DMS 273 treated with DMSO at 0.1 percent for 48 hours (cell line): ENCODE measurements around the gene RFTN1.

Experiments used
- DNase-seq: peaks from one replicate; lab custom pipeline; 2025; lab: John Stamatoyannopoulos, UW

Gene RFTN1

DNA sequence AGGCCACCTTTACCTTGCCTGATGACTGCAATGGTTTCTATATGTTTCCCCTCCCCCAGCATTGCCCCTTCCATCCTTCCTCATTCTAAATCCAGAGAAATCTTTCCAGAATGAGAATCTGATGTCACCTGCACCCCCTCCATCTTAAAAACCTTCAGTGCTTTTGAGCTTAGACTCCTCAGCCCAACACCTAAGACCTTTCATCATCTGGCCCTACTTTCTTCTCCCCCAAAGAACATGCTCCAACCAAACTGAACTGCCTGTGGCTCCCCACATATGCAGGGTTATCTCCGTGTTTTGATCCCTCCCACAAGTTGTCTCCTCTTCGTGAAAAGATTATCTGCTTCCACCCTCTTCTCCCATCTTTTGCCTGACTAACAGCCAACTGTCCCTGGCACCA lies 27.3 kb downstream of the RFTN1 start:
- DNase-seq = no peak

GRCh38 chr3:16485395-16485992 lies 28.0 kb downstream of the RFTN1 start:
- DNase-seq = no peak

DNA sequence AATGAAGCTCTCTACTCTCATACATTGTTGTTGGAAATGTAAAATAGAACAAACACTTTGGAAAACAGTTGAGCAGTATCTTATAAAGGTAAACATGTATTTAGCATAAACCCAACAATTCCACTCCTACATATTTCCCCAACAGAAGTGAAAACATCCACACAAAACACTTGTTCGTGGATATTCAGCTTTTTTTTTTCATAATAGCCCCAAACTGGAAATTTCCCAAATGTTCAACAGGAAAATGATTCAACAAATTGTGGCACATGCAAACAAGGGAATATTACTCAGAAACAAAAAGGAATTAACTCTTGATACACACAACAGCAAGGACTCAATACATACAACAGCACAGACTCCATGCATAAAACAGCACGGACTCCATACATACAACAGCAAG lies 28.5 kb downstream of the RFTN1 start:
- no peak for DNase-seq

DNA sequence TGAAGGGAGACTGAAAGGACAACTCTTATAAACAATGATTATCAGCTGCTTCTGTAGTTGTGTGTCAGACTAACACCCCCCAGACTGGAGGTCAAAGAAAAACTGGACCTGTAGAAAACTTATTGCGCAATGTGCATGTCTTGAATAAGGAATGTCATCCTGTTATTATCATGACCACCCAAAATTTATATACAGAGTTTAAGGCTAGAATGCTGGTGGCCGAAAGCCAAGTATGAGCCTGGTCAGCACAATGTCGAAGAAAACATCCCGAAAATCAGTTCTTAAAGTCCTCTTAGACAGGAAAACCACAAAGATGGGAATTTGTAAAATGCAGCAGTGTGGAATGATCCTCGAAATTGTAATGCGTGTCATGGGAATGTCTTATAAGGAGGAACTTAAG lies 29.3 kb downstream of the RFTN1 start:
- DNase-seq = no peak

DNA sequence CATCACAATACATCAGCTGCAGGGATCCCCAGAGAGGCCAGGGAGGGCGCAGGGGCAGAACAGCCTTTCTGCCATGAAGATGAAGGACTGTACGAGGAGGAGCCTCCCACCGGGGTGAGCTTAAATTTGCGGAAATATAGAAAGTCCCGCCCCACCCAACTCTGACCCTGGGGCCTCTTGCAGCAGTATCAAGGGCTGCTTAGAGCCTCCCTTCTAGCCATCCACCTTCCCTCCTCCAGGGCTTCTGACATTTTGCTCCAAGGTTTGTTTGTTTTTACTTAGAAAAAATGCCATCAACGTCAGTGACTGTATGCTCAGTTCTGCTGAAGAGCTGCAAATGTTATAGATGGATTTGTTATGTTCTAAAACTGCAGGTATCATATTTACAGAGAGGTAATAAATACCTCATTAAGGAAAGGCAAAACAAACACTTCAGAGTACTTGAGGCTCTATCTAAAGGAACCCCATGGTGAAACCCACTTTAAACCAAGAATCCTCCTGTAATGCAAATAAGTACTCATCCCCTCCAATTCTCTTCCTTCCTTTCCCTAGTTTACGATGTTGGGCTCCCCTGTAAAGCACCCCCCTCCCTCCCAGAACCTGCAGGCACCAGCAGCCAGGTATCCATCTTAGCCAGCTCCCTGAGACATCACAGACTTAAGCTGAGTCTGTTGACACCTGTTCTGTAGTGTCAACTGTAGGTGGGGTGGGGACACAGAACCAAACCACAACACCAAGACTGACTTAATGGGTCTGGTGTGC lies 30.5 kb downstream of the RFTN1 start:
- DNase-seq = no peak

DNA sequence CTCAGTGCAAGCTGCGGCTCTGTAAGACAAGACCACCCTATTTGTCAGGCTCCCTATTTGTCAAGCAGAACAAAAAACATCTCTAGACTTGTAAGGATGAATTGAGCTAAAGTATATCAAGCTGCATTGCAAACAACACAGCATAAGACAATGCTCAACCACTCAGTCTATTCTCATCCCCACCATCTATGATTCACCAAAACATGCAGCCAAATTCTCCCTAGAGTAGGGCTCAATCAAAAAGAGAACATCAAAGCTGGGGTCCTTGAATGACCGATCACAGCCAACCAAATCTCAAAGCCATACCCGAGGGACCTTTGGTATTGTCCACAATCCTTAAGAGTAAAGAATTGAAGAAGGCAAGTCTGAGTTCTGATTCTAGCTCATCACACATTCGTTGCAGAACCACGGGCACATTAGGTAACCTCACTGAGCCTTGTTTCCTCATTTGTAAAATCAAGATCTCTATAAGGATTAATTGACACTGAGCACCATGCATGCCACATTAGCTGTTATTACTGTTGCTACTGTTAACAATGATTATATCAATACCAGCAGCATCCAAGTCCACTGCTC lies 31.2 kb downstream of the RFTN1 start:
- DNase-seq = no peak

DNA sequence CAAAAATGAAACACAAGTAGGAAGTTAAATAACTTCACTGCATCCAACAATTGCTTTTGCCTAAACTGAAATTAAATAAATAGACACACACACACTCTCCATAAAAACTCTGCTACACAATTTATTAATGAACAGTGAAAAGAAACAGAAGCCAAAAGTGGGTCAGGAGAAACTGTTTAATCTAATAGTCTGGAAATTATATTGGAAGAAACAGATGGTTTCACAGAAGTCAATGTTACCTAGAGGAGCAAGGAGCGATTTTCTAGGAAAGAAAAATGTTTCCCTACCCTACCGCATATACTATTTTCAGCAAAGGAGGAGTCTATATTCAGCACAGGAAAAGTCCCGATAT lies 32.0 kb downstream of the RFTN1 start:
- DNase-seq = no peak

- DNase-seq = no peak
Measured at GRCh38 chr3:16480861-16481545, 32.5 kb downstream of the RFTN1 start.

DNA sequence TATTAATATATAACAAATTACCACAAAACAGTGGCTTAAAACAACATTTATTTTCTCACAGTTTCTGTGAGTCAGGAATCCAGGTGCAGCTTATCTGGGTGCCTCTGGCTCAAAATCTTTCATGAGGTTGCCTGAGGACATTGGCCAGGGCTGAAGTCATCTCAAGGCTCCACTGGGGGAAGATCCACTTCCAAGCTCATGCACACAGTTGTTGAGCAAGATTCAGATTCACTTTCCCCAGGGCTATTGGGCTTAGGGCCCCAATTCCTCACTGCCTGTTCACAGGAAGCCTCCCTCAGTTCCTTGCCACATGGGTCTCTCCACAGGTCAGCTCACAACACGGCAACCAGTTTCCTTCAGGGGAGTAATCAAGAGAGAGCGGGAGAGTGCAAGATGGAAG lies 35.0 kb downstream of the RFTN1 start:
- no peak for DNase-seq

GRCh38 chr3:16477521-16477920 lies 36.0 kb downstream of the RFTN1 start:
- no peak for DNase-seq

GRCh38 chr3:16477056-16477455 lies 36.4 kb downstream of the RFTN1 start:
- no peak for DNase-seq

DNA sequence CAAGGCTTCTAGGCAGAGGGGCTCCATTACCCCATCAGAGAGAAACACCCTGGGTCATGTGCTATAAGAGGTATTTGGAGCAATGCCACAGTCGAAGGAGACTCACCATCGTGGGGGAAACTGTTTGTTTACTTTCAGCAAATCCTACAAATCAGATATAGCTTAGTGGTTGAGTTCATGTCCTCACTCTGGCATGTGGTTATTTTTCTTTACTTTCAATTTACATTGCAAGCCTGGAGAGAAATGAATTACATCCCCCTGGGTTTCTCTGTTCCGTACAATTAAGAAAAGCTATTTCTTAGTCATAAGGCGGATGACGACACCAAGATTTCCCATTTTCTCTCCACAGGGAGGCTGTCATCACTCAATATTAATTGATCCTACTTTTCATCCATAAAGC lies 36.9 kb downstream of the RFTN1 start:
- DNase-seq = no peak

DNA sequence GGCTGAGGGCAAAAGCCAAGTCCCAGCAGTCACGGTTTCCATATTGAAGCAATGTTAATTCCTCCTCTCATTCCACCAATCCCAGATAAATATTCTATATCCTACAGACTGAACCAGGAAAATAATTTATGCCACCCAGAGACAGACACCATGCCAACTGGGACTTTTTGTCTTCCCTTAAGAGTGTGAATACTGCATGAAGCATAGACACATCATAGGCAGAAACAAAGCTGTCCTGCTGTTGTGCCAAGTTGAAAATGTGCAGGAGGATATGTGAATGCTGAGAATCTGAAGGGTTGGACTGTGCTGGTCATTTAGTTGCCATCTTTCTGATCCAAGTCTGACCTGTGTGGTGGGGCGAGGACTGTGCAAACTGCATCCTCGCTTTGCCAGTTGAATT lies 37.7 kb downstream of the RFTN1 start:
- no peak for DNase-seq

- DNase-seq = no peak
Measured at GRCh38 chr3:16474920-16475319, 38.6 kb downstream of the RFTN1 start.

GRCh38 chr3:16474216-16474615 lies 39.3 kb downstream of the RFTN1 start:
- no peak for DNase-seq

DNA sequence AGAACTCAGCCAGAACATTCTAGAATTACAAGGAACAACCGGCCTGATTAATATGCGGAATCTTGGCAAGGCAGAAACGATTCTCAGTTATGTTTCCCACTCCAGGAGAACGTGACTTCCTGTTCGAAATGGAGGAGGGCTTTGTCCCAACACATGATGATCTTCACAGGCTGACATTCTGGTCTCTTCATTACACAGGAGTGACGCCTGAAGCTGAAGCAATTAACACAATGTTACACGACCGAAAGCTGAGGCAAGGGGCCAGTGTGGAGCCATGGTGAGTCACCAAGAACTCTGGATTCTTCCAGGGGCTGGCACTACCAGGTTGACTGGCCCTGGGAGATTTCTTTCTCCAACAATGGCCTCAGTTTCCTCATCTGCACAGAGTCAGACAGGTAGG lies 40.9 kb downstream of the RFTN1 start:
- DNase-seq = no peak

- DNase-seq = no peak
Measured at GRCh38 chr3:16471897-16472296, 41.6 kb downstream of the RFTN1 start.

DNA sequence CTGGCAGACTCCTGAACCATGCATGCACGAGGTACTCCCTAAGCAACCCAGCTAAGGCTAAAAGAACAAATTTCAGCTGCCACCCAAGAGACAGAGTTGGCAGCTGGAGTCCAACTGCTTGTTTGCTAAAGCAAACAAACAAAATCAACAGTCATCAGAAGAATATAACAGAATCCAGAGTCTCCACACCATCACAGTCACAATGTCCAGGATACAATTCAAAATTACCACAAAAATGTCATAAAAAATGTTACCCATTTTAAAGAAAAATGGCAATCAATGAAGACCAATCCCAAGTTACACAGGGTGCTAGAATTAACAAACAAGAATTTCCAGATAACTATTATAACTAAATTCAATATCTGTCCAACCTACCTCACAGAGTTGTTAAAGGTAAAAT lies 42.9 kb downstream of the RFTN1 start:
- no peak for DNase-seq

DNA sequence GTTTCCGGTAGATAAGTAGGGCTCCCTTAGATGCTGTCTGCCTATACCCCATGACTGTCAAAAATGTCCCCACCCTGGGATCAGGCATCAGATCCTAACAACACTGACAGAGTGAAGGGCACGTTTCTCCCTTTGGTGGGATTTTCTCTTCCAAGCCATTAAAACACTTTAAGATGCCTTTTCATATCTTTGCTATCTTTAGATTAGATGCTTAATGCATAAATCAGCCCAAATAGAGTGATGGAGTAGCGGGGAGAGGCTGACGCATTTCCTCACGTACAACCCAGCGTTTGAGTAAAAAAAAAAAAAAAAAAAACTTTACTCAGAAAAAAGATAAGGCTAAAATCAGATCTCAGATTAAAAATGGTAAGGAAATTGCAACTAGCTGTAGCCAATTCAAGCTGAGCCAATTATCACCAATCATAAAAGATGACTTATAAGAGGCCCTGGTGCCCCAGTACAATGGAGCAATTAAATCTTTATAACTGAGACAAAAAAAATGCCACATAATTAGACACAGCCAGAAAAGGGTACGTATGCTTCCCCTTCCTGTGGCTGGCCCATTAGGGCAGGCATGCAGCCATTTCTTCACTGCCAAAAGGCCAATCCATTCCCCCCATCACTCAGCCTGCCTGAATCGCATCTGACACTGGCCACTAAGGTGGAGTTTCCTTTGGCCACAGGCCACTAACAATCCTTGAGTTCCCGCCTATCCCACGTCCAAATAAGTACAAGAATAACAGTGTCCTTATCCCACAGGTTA lies 45.0 kb downstream of the RFTN1 start:
- DNase-seq = no peak

DNA sequence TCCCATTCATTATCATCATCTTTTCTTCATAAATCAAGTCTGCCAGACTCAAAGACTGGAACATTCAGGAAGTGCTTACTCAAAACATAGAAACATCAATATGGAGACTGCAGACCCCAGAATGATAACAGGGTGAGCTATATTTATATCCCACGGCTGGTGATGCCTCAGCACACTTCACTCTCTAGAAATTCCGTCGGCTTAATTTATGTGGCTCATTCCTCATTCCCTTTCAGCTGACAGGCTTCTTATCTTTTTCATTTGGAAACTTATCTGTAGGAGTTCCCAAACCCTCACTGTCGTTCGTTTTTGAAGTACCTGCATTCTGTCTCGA lies 45.5 kb downstream of the RFTN1 start:
- no peak for DNase-seq

DNA sequence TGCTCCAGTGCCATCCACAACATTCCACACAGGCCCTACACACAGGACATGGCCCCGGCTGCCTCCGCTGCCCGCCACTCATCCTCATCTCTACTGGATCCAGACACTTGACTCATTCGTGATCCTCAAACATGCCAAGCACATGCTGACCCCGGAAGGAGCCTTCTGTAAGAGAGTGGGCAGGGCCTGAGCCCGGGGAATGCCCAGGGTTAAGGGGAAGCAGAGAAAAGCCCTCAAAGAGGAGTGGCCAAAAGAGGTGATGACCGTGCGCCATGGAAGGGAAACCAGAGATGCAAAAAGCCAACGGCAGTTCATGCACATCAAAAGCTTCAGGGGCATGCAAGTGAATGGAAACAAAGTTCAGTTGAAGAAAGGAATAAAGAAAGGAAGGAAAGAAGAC lies 46.1 kb downstream of the RFTN1 start:
- DNase-seq = no peak

DNA sequence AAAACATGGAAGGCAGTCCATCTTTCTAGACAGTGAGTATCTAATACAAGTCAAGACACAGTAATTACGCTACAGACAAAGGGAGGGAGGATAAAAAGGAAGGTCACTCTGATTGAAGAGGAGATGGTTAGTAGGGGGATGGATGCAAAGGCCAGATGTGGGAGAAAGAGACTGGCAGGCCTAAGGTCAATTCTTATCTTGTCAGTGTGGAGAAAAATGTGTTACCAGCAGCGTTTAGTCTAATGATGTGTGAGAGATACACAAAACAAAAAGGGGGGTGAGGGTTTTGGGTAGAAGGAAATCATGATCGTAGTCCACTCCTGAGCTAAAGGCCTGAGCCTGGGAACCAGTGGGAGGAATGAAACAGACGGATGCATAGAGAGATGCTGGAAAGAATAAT lies 46.7 kb downstream of the RFTN1 start:
- DNase-seq = no peak
